Activated CD4-positive, alpha-beta T cell treated with anti-CD3 and anti-CD28 coated beads, Interleukin-2, amount 50 U/mL, for 1 hour (primary cell): ENCODE results near the gene SLC39A3.

Source experiments
- DNase-seq: peaks from one replicate; pipeline ENCODE4 v3.0.0-alpha.2; 2020

SLC39A3 gene

GRCh38 chr19:2768365-2769132, 28.7 kb upstream of the SLC39A3 start:
- no peak for DNase-seq

GRCh38 chr19:2767688-2768087, 27.9 kb upstream of the SLC39A3 start:
- DNase-seq, result no peak

GRCh38 chr19:2766594-2767372, 27.0 kb upstream of the SLC39A3 start:
- no peak for DNase-seq

- no peak for DNase-seq
Observed at GRCh38 chr19:2765376-2765775, 25.6 kb upstream of the SLC39A3 start.

GRCh38 chr19:2764945-2765344, 25.1 kb upstream of the SLC39A3 start:
- no peak for DNase-seq

GRCh38 chr19:2763687-2764086, 23.9 kb upstream of the SLC39A3 start:
- no peak for DNase-seq

GRCh38 chr19:2762783-2763496, 23.1 kb upstream of the SLC39A3 start:
- DNase-seq, result no peak

- DNase-seq, result no peak
Observed at GRCh38 chr19:2761876-2762782, 22.3 kb upstream of the SLC39A3 start.

- DNase-seq, result no peak
Observed at GRCh38 chr19:2761309-2761677, 21.5 kb upstream of the SLC39A3 start.

- no peak for DNase-seq
Observed at GRCh38 chr19:2759965-2760364, 20.1 kb upstream of the SLC39A3 start.

- no peak for DNase-seq
Observed at GRCh38 chr19:2759362-2759761, 19.5 kb upstream of the SLC39A3 start.

- no peak for DNase-seq
Observed at GRCh38 chr19:2758601-2759313, 18.9 kb upstream of the SLC39A3 start.

GRCh38 chr19:2756921-2757881, 17.4 kb upstream of the SLC39A3 start:
- DNase-seq, result no peak

- DNase-seq, result no peak
Observed at GRCh38 chr19:2756477-2756876, 16.7 kb upstream of the SLC39A3 start.

- no peak for DNase-seq
Observed at GRCh38 chr19:2755811-2756210, 16.0 kb upstream of the SLC39A3 start.

GRCh38 chr19:2755448-2755705, 15.6 kb upstream of the SLC39A3 start:
- no peak for DNase-seq

GRCh38 chr19:2754659-2755447, 15.0 kb upstream of the SLC39A3 start:
- no peak for DNase-seq

- DNase-seq, result no peak
Observed at GRCh38 chr19:2751438-2751830, 11.6 kb upstream of the SLC39A3 start.

- DNase-seq, result no peak
Observed at GRCh38 chr19:2750808-2751437, 11.1 kb upstream of the SLC39A3 start.

- no peak for DNase-seq
Observed at GRCh38 chr19:2747349-2747748, 7.5 kb upstream of the SLC39A3 start.
